ENCODE measurements around the gene LIPK.
"Not testable (repeated sequence)": the region's sequence is repeated elsewhere in the genome, so short reads cannot be mapped to it uniquely, and the experiment has no call there.

Gene LIPK

DNA sequence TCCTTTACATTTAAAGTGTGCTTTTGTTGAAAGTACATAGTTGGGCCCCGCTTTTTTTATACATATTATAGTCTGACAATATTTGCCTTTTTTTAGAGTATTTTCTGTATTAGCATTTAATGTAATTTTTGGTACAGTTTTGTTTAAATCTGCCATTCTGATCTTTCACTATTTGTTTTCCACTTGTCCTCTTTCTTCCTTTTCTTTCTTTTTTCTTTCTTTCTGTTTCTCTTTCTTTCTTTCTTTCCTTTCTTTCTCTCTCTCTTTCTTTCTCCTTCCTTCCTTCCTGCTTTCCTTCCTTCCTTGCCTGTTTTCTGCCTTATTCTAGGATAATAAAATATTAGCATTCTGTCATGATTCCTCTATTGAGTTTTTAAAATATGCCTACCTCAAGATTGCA is 9.5 kb downstream of the LIPK start:
- no peak for DNase-seq (ENCODE audit: low read depth)

GRCh38 chr10:88721392-88721791 is 15.3 kb downstream of the LIPK start:
- DNase-seq (ENCODE audit: low read depth): no peak

- DNase-seq (ENCODE audit: low read depth): no peak
Measured at GRCh38 chr10:88725798-88726197, 19.7 kb downstream of the LIPK start.

DNA sequence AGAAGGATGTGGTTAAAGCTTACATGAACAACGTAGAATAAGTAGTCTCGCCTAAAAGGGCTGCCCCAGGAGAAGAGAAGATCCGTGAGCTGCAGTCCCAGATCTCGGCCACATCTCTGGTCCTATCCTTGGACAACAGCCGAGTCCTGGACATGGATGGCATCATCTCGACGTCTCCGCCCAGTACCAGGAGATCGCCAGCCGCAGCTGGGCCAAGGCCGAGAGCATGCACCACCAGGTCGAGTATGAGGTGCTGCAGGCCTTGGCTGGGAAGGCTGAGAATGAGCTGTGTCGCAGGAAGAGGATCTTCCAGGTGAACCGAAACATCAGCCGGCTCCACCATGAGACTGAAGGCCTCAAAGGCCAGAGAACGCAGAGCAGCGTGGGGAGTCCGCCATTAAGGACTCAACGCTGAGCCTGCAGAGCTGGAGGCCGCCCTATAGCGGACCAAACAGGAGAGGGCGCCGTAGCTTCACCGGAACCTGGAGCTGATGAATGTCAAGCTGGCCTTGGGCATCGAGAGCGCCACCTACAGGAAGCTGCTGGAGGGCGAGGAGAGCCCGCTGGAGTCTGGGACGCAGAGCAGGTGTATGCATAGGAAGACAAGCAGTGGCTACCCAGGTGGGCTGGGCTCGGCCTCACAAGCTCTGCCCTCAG is 22.2 kb downstream of the LIPK start:
- peak; percentile 9 for DNase-seq (ENCODE audit: low read depth)

DNA sequence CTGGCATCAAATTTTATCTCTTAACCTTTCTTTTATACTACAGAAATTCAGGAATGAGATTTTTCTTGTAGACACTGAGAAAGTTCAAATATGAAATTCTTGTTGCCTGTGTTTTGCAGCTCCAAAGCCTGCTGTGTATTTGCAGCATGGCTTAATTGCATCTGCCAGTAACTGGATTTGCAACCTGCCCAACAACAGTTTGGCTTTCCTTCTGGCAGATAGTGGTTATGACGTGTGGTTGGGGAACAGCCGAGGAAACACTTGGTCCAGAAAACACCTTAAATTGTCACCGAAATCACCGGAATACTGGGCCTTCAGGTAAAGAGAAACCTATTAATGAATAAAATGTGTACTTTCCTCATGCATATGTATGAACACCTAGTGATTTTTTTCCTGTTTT is 24.8 kb downstream of the LIPK start:
- no peak for DNase-seq (ENCODE audit: low read depth)

DNA sequence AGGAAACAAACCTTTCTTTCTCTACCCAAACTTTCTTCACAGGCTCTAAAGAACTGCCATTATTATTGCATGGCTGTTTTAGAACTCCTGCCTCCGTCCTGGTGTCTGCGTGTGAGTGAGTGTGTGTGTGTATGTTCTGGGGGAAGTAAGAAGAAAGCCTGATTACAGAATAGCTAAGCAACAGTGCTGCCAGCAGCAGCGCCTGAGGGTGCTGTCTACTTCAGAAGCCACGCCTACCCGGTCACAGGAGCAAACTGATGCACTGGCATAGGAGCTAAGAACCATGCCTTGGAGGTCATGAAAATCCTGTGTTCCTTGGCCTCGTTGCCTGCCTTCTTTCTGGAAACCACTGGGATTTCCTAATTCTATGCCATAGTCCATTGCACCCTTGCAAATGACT is 25.2 kb downstream of the LIPK start:
- no peak for DNase-seq (ENCODE audit: low read depth)

- no peak for DNase-seq (ENCODE audit: low read depth)
Measured at GRCh38 chr10:88733215-88733614, 27.2 kb downstream of the LIPK start.

- DNase-seq (ENCODE audit: low read depth): no peak
Measured at GRCh38 chr10:88735661-88736060, 29.6 kb downstream of the LIPK start.

- DNase-seq (ENCODE audit: low read depth): not testable (repeated sequence)
Measured at GRCh38 chr10:88741921-88742320, 35.9 kb downstream of the LIPK start.

GRCh38 chr10:88742448-88742847 is 36.4 kb downstream of the LIPK start:
- DNase-seq (ENCODE audit: low read depth): no peak

GRCh38 chr10:88744002-88744401 is 38.0 kb downstream of the LIPK start:
- no peak for DNase-seq (ENCODE audit: low read depth)

DNA sequence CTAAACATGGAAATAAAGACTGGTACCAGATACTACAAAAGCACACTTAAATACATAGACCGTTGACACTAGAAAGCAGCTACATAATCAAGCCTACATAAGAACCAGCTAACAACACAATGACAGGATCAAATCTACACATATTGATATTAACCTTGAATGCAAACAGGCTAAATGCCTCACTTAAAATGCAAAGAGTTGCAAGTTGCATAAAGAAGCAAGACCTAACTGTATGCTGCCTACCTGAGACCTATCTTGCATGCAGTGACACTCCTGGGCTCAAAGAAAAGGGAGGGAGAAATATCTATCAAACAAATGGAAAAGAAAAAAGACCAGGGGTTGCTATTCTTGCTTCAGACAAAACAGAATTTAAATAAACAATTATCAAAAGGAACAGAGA is 39.6 kb downstream of the LIPK start:
- DNase-seq (ENCODE audit: low read depth): no peak

DNA sequence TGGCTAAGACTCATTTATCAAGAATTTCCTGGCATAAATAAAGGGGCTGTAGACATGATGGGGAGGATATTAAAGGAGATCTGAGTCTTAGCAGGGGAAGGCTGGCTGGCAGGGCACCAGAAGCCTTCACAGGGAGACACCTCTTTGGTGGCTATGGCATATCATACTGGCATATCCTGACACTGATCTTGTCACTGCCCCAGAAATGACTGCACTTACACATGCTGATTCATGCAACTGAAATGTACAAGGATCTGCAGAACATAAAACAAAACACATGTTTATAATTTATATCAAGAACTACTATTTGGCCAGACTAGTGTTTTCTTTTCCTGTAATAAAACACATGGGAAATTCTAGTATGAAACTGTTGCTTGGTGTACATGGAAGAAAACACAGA is 48.2 kb downstream of the LIPK start:
- DNase-seq (ENCODE audit: low read depth): no peak

- no peak for DNase-seq (ENCODE audit: low read depth)
Measured at GRCh38 chr10:88755753-88756152, 49.7 kb downstream of the LIPK start.

DNA sequence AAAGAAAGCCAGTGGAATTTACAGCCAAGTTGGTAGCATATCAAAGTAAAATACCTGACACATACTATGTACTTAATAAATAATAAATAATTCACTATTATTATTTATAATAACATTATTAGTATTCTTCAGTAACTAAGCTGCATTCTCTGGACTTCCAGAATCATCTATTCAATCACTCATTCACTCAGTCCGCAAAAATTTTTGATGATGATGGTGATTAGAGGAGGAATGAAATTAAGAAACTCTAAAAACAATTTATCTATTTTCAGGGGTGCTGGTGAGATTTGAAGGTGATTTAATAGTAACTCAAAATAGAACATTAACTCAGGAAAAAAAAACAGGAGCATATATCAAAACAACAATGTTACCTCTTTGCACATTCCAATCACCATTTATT is 50.6 kb downstream of the LIPK start:
- no peak for DNase-seq (ENCODE audit: low read depth)

GRCh38 chr10:88759366-88760101 is 53.5 kb downstream of the LIPK start, which contains the start of gene LIPN:
Gene LIPN (plus strand): TSS chr10:88760020. CDS start chr10:88761406, 1,386 bp downstream.
- no peak for DNase-seq (ENCODE audit: low read depth)

GRCh38 chr10:88762906-88763305 is 56.9 kb downstream of the LIPK start:
- DNase-seq (ENCODE audit: low read depth): no peak

GRCh38 chr10:88763441-88763840 is 57.4 kb downstream of the LIPK start:
- DNase-seq (ENCODE audit: low read depth): no peak

- DNase-seq (ENCODE audit: low read depth): no peak
Measured at GRCh38 chr10:88764110-88764509, 58.1 kb downstream of the LIPK start.

GRCh38 chr10:88765816-88766215 is 59.8 kb downstream of the LIPK start:
- no peak for DNase-seq (ENCODE audit: low read depth)

- no peak for DNase-seq (ENCODE audit: low read depth)
Measured at GRCh38 chr10:88769384-88769783, 63.3 kb downstream of the LIPK start.

- no peak for DNase-seq (ENCODE audit: low read depth)
Measured at GRCh38 chr10:88781206-88781605, 75.2 kb downstream of the LIPK start.

DNA sequence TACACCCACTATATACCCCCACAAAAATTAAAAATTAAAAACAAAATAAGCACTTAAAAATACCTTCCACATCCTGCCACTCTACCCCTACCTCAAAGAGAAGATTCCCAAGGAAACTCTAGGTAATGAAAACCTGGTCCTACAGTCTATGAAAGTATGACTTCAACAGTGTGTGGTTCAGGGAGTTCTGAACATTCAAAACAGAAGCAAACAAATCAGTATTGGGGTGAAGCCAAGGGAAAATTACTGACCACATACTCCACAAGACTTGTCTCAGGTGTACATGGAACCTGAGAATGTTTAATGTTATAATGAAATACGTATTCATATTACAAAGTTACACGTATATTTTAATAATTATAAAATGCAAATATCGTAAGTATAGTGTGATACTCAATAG is 76.2 kb downstream of the LIPK start:
- DNase-seq (ENCODE audit: low read depth): no peak

- DNase-seq (ENCODE audit: low read depth): no peak
Measured at GRCh38 chr10:88783724-88784123, 77.7 kb downstream of the LIPK start.

Measured in stimulated activated CD8-positive, alpha-beta memory T cell treated with anti-CD3 and anti-CD28 coated beads, Interleukin-7, amount 100 ng/mL, for 24 hours (primary cell).